Stomach (tissue), 4 donors: Measurements from ENCODE around the gene SLC27A2.

Experiments
- CTCF ChIP-seq, 7 experiments: fragments of 450-650 bp in 4 of 7; fragments of 200-600 bp in 3 of 7; sonication (generic) in 3 of 7; IDR thresholded peaks; one replicate each; pipeline ENCODE4 v1.5.1; 2016 to 2019; ENCODE audit warnings: antibody characterized with exemption in 7 of 7, control low read depth in 2 of 7, mild to moderate bottlenecking in 1 of 7
- EP300 ChIP-seq: sonication (generic); formaldehyde crosslinking; IDR thresholded peaks from one replicate; pipeline ENCODE4 v1.6.1; 2017; ENCODE audit warnings: antibody characterized with exemption
- POLR2A ChIP-seq, 4 donors: fragments of 450-650 bp; IDR thresholded peaks; one replicate each; pipeline ENCODE4 v1.6.1; 2016; ENCODE audit warnings: antibody characterized with exemption in 4 of 4, control low read depth in 2 of 4, mild to moderate bottlenecking in 1 of 4, moderate library complexity in 1 of 4
- POLR2AphosphoS5 ChIP-seq, 3 donors: sonication (generic); formaldehyde crosslinking; IDR thresholded peaks; one replicate each; pipeline ENCODE4 v1.6.1; 2016; ENCODE audit warnings: antibody characterized with exemption in 3 of 3

DNA sequence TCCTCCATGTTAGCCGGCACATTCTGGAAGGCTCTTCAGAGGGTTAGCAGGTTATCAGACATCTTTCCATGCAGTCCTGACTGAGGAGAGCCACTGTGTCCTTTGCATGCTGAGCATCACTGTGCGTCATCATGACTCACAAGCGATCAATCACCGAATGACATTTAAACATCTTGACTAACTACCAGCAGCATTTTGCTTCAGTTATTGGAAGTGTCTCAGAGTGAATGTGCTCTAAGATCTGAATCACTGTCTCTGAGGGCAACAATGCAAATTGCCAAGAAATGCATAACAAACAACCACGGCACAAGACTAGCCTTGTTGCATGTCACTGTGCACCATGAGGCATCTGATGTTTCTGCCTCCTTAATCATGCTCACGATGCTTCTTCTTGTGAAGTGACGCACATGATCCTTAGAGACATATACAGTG, 44.6 kb upstream of the SLC27A2 start:
- peak in 1 of 3 donors; percentile 34 for TF ChIP-seq POLR2AphosphoS5 (IDR thresholded peaks at IDR 0.05)
- TF ChIP-seq CTCF (IDR thresholded peaks at IDR 0.05): no peak
- no peak for TF ChIP-seq POLR2A (IDR thresholded peaks at IDR 0.05)
- no peak for TF ChIP-seq EP300
